Osteocyte (in vitro differentiated cells): ENCODE measurements around the gene DHX40. TPM values are rescaled to one million over a fixed set of nuclear protein-coding genes. Genes with fewer than 3 reads are reported as not detected.
"Not testable (repeated sequence)": the region's sequence is repeated elsewhere in the genome, so short reads cannot be mapped to it uniquely, and the experiment has no call there.

Experiments used
- DNase-seq: peaks from one replicate; pipeline ENCODE4 v3.0.0; 2021; ENCODE audit warnings: mixed read lengths; ENCODE audit not compliant: unreplicated experiment; ENCODE audit errors: extremely low spot score
- H3K27ac Mint-ChIP-seq: one replicate; pipeline ENCODE4 v1.8.0; 2021; ENCODE audit warnings: mild to moderate bottlenecking, mixed read lengths; ENCODE audit not compliant: unreplicated experiment
- H3K27me3 Mint-ChIP-seq: one replicate; pipeline ENCODE4 v1.8.0; 2021; ENCODE audit warnings: mixed read lengths; ENCODE audit not compliant: unreplicated experiment
- H3K36me3 Mint-ChIP-seq: one replicate; pipeline ENCODE4 v1.8.0; 2021; ENCODE audit warnings: mixed read lengths; ENCODE audit not compliant: unreplicated experiment
- H3K4me1 Mint-ChIP-seq: one replicate; pipeline ENCODE4 v1.8.0; 2021; ENCODE audit warnings: mixed read lengths; ENCODE audit not compliant: unreplicated experiment
- H3K4me3 Mint-ChIP-seq: one replicate; pipeline ENCODE4 v1.8.0; 2021; ENCODE audit warnings: mild to moderate bottlenecking, moderate library complexity, mixed read lengths; ENCODE audit not compliant: unreplicated experiment
- H3K9me3 Mint-ChIP-seq: one replicate; pipeline ENCODE4 v1.8.0; 2021; ENCODE audit warnings: mixed read lengths; ENCODE audit not compliant: unreplicated experiment
- CTCF ChIP-seq: fragments of 200-600 bp; sonication (generic); IDR thresholded peaks from 2 replicates; pipeline ENCODE4 v1.5.0; 2021; ENCODE audit warnings: antibody characterized with exemption, mild to moderate bottlenecking, moderate library complexity
- total RNA-seq: library from RNA; stranded (reverse); gene quantifications from 2 replicates; pipeline ENCODE4 v1.2.1, GENCODE V29; 2021

Gene DHX40
- total RNA-seq, 1 donor from 2014 or later, result 42.3 TPM

DNA sequence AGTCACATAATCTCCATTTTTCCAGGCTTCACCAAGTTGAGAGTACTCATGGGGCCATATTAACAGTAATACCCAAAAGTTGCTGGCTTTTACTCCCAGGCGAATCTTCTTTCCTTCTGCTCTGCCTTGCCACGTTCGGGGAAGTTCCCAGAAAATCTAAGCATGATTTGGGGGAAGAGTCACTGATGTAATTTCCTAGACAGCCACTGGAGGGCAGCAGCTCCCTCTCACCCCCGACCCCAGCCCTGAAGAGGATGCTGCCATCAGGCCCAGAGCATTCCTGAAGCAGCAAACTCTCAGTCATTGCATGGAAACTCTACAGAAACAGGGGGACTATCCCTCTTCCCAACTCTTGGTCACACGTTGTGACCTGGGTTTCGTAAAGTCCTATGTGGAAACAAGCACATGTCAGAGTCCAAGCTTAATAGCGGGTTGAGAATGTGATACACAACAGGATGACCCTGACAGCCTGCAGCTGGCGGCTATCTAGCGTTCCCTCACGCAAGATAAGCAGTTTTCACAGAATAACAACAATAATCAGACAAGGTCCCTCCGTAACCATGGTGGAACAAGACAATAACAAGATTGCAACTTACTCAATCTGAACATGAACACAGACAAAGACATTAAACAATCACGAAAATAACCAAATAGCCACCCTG lies 43.8 kb upstream of the DHX40 start:
- H3K4me3 Mint-ChIP-seq, result no peak overlapping the region
- peaks cover 2% of the 10 kb centered on the region for H3K4me1 Mint-ChIP-seq
- H3K36me3 Mint-ChIP-seq, result no peaks in the 10 kb centered on the region
- peak; percentile 89 for TF ChIP-seq CTCF
- H3K27ac Mint-ChIP-seq, result no peak overlapping the region
- no peaks in the 10 kb centered on the region for H3K9me3 Mint-ChIP-seq
- H3K27me3 Mint-ChIP-seq, result peaks cover 30% of the 10 kb centered on the region
- peak; percentile 86 for DNase-seq

DNA sequence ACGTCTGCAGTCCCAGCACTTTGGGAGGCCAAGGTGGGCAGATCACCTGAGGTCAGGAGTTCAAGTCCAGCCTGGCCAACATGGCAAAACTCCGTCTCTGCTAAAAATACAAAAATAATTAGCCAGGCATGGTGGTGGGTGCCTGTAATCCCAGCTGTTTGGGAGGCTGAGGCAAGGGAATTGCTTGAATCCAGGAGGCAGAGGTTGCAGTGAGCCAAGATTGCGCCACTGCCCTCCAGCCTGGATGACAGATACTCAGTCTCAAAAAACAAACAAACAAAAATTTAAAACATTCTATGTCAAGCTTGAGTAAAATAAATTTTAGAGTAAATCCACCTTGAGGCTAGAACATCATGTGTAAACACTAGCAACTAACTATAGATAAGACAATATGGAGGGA lies 40.5 kb upstream of the DHX40 start:
- DNase-seq, H3K4me1 Mint-ChIP-seq, H3K4me3 Mint-ChIP-seq, H3K27ac Mint-ChIP-seq, H3K36me3 Mint-ChIP-seq, H3K9me3 Mint-ChIP-seq: not testable (repeated sequence)
- peaks cover 40% of the 10 kb centered on the region for H3K27me3 Mint-ChIP-seq

- Mint-ChIP-seq H3K27me3 (peaks cover 38% of the 10 kb centered on the region), H3K36me3 (no peaks in the 10 kb centered on the region), H3K9me3 (no peaks in the 10 kb centered on the region), H3K27ac (no peak overlapping the region), H3K4me1 (peaks cover 2% of the 10 kb centered on the region), H3K4me3 (no peak overlapping the region)
- no peak for DNase-seq
- no peak for TF ChIP-seq CTCF
These were observed 39.7 kb upstream of the DHX40 start for GRCh38 chr17:59525668-59526067.

GRCh38 chr17:59526451-59526850 lies 39.0 kb upstream of the DHX40 start:
- no peak overlapping the region for H3K4me3 Mint-ChIP-seq
- no peaks in the 10 kb centered on the region for H3K4me1 Mint-ChIP-seq
- no peaks in the 10 kb centered on the region for H3K9me3 Mint-ChIP-seq
- no peak for TF ChIP-seq CTCF
- no peak overlapping the region for H3K27ac Mint-ChIP-seq
- no peaks in the 10 kb centered on the region for H3K36me3 Mint-ChIP-seq
- H3K27me3 Mint-ChIP-seq, result peaks cover 43% of the 10 kb centered on the region
- no peak for DNase-seq

DNA sequence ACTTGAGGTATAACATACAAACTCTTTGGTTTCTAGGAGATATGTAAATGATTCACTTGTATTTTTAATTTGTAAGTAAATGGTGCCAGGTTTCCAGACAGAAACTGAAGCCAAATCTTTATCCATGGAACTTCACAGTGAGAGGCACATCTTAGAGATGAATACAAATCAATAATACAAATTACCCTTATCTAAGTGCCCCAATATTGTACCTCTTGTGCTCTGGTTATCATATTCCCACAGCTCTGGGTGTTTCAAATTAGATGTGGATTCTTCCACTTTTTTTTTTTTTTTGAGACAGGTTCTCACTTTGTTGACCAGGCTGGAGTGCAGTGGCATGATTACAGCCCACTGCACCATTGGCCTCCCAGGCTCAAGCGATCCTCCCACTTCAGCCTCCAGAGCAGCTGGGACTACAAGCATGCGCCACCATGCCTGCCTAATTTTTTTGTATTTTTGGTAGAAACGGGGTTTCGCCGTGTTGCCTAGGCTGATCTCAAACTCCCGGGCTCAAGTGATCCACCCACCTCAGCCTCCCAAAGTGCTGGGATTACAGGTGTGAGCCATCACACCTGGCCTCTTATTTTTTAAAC lies 38.0 kb upstream of the DHX40 start:
- Mint-ChIP-seq H3K4me1 (no peaks in the 10 kb centered on the region), H3K36me3 (no peaks in the 10 kb centered on the region), H3K27ac (no peak overlapping the region), H3K4me3 (no peak overlapping the region), H3K9me3 (no peaks in the 10 kb centered on the region), H3K27me3 (peaks cover 42% of the 10 kb centered on the region)
- no peak for TF ChIP-seq CTCF
- no peak for DNase-seq
